Stimulated activated CD4-positive, alpha-beta T cell treated with anti-CD3 and anti-CD28 coated beads, Interleukin-4, amount 100 ng/mL, for 24 hours (primary cell): ENCODE results near the gene LDLRAD3.

Experiments
- DNase-seq: peaks from one replicate; pipeline ENCODE4 v3.0.0-alpha.2; 2020

Gene LDLRAD3

DNA sequence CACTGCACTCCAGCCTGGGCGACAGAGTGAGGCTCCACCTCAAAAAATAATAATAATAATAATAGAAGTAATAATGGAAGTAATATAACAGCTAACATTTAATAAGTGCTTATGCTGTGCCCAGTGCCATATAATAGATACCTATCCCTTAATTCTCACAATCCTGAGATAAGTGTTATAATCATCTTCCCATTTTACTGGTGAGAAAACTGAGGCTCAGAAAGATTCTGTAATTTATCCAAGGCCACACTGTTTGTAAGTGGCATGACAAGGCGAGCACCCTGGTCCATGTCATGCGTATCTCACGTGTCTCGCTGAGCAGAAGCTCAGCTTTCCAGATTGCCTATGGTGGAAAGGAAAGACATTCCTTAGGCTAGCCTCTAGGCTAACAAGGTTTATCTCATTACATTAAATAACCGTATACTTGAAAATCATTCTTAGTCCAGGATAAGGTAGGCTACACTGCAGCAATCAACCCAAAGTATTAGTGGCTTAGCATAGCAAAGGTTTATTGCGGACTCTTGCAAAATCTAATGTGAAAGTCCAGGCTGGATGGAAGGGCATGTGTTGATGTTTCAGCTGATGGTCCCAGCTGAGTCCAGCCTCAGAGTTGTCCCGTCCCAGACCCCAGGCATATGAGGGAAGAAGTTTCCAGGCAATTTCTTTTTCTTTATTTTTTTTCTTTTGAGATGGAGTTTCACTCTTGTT lies 15.0 kb upstream of the LDLRAD3 start:
- no peak for DNase-seq

DNA sequence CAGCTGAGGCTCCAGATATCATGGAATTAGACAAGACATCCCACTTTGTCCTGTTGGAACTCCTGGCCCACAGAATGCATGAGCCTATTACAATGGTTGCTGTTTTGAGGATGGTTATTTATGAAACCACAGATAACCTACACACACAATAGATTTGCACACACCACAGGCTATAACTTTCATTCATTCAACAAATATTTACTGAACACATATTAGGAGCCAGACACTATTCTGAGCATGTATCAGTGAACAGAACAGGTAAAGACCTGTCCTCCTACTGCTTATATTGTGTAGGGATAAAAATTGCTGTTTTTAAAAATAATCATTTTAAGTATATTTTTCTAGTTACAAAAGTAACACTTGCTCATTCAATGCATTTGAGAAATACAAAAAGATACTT lies 13.4 kb upstream of the LDLRAD3 start:
- no peak for DNase-seq

DNA sequence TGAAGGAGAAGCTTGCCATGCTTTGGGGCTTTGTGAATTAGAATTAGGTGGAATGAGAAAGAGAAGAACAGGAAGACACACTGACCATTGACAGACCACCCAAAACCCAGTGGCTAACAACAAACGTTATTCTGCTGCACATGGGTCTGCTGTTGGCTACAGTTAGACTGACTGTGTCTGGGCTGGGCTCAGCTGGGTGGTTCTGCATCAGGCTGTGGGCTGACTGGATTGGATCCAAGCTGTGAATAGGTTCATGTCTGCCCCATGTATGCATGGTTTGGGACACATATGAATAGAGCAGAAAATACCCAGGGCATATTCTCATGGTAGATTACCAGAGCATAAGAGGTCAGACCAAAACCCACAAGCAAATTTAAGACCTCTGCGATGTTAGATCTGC lies 11.7 kb upstream of the LDLRAD3 start:
- DNase-seq: no peak

DNA sequence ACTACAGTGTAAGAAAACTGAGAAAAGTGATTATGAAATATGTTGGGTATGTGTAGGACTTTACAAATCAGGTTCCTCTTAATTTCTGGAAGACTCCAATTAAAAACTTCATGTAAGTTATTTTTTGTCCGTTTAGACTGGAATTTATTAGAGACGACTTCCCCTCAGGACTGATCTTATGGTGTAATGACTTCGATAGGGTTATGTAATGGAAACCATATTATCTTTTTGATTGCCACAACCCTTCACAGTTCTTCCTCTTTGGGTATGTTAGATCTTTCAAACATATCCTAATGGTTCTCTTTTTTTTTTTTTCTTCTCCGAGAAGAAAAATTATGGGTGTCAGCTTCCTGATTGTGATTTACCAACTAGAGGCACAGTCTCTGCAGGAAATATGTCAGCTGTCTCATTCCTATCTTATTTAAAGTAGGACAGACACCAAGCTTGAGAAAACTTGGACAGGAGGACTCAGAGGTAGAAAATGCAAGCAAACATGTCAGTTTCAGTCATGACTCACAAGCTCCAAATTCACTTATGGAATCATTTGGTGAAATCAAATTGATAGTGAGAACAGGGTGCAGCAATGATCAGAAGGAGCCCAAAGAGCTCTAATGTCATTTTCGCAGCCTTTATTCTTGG lies 11.1 kb upstream of the LDLRAD3 start:
- no peak for DNase-seq

DNA sequence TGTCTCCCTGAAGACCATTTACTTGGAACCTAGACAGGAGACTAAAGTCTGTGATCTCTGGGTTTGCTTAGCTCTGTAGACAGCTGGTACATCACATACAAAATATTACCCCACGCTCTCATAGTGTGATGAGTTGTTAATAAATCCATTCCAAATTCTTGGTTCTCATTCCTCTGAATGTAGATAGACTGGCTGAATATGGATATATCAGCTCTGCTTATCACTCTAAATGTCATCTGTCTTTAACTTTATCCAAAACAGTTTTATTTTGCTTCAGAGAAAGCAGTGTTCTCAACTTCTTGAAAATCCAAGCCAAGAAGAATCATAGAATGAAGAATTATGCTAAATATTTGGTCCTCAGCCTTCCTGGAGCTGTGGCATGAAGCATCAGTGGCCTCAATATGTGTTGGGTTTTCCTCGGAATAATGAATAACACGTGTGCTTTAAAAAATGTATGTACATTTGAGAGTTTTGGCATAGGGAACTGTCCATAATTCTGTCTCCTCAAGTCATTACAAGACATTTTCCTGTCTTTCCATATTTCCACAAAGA lies 10.5 kb upstream of the LDLRAD3 start:
- no peak for DNase-seq

DNA sequence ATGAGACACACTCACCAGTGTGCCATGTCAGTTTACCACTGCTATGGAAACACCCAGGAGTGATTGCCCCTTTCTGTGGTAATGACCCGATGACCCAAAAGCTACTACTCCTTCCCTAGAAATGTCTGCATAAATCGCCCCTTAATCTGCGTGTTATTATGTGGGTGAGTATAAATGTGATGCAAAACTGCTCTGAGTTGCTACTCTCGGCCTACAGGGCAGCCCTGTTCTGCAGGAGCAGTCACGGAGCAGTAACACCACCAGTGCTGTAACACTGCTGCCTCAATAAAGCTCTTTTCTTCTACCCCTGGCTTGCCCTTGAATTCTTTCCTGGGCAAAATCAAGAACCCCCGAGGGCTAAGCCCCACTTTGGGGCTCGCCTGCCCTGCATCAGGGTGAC lies 9.6 kb upstream of the LDLRAD3 start:
- DNase-seq: no peak

DNA sequence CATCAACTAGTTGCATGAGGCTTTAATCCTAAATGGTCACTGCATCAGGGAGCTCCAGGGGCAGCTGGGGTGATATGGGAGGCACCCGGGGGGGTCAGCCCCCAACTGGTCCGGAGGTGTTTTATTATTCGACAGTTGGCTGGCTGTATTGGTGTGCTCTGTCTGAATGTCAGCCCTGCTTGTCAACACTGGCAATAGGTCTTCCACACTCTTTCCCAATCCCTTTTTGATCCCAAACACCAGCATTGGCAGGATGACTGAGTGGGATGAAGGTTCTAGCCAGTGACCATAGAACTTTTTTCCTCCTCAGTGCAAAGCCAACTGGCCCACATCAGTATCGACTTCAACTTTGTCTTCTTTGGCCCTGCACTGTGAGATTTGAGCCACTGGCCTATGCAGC lies 8.9 kb upstream of the LDLRAD3 start:
- DNase-seq: no peak

DNA sequence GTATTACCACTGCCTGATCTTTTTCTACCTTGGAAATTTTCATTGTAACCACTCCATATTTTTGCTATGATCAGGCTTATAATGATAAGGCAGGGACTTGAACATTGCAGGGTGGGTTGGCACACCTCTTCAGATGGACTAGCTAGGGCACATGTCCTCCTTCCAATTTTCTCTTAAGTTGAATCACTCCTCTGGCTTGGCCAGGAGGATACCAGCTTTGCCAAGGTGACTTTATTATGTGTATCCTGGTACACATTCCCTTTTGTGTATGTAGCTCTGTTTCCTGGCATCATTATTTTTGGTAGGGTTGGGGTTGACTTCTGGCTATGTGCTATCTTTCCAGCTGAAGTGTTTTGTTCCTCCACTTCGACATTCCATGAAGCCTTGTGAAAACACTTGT lies 8.5 kb upstream of the LDLRAD3 start:
- no peak for DNase-seq

DNA sequence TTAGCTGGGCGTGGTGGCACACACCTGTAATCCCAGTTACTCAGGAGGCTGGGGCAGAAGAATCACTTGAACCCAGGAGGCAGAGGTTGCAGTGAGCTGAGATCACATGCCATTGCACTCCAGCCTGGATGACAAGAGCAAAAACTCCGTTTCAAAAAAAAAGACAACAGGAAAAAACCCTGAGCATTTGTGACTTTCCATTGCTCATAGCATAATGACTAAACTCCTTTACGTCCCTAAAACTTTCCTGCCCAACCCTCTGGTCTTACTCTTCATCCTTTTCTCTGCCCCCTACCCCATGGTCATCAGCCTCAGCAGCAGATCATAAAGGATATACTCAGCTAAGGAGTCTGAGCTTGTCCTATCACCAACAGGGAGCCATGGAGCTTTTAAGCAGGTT lies 6.8 kb upstream of the LDLRAD3 start:
- no peak for DNase-seq

DNA sequence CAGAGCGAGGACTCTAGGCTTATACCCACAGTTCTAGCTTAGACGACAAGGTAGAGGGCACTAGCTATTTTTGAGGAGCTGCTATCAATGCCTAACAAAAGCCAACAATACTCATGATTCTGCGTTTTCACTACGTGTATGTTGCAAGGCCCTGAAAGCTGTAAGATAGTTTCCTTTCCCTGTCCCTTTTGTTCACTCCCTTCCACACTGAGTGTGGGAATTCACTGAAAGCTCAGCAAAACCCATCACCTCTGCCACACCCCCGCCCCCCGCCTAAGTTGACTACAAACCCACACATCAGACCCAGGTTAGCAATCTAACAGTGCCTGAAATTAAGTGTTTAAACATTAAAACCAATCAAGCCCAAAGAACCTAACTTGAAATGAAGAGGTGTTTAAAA lies 6.2 kb upstream of the LDLRAD3 start:
- DNase-seq: no peak

DNA sequence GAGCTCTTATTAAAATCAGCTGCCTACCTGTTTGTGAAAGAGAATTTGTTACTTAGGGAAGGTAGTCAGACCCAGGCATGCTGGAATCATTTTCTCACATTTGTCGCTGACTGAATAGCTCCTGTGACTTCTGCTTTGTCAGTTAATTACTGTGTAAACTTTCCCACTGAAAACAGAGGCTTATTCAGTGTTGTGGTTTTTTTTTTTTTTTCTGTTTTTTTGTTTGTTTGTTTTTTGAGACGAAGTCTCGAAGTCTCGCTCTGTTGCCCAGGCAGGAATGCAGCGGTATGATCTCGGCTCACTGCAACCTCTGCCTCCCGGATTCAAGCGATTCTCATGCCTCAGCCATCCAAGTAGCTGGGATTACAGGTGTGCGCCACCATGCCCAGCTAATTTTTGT lies 5.6 kb upstream of the LDLRAD3 start:
- DNase-seq: no peak

DNA sequence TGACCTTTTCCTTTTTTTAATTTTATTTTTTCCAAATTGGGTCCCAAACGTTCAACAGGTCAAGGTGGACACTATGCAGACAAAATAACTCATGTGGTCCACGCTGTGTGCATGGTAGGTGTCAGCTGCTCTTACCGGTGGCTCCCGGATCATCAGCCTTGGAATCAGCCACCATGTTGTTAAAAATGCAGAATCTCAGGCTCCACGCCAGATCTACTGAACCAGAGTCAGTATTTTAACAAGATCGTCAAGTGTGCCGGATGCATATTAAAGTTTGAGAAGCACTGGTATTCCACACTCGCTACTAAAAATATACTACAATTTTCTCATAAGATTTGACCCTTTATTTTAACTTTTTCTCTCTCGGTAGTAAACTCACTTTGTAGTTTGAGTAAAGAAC lies 553 bp upstream of the LDLRAD3 start:
- DNase-seq: no peak

DNA sequence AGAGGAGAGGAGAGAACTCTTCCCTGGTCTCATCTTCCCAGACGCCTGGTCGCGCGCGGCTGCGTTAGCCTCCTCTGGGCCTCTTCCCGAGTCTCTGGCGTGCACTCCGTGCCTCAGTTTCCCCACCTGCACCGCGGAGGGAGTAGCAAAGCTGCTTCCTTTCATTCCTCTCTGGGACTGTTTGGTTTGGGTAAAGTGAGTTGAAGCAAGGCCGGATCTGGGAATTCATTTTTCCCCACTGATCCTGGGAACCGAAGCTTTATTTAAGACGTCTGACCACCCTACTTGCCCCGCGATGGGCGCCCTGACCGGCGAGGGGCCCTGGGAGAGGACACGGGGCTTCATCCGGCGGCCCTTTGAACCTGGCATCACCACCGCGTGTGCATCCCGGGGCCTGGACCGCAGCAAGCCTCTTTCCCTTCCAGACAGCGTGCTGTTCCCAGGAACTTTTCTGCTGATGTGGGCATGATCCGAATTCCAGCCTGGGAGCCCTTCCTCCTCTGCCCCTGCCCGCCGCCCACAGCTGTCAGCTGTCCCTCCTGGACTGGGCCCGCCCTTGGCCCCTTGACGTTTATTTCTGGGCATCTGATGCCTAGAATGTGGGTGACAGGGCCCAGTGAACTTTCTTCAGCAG lies 758 bp downstream of the LDLRAD3 start:
- no peak for DNase-seq

DNA sequence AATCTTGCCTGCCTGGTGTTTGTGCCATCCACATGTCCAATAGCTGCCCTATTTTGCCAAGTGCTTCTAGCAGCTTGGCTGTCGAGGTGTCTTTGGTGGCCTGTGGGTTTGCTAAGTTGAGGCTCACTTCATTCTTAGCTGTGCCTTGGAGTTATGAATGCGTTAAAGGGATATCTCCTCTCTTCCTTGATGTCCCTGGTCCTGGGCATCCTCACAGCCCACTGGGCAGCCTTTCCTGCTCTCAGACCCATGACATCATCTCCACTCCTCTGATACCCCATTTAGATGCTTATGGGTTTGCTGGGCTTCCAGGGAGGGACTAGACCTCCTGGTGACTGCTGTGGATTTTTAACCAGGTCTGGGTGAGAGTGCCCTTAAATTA lies 1.3 kb downstream of the LDLRAD3 start:
- no peak for DNase-seq

DNA sequence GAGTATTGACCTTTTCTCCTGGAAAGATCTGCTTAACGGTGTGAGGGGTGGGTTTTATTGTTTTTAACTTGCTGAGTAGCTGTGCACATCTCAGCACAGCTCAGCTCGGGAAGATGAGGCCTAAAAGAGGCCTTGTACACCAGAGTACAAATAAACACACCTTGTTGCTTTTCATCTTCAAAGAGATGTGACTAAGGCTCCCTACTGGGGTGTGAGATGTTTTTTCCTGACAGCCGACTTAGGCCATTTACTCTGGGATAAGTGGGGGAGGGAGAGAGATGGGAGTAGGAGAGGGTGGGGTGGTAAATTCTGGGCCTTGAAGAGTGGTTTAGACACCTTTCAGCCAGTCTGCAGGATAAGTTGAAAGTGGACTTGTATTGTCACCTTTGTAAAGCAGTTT lies 2.9 kb downstream of the LDLRAD3 start:
- no peak for DNase-seq

DNA sequence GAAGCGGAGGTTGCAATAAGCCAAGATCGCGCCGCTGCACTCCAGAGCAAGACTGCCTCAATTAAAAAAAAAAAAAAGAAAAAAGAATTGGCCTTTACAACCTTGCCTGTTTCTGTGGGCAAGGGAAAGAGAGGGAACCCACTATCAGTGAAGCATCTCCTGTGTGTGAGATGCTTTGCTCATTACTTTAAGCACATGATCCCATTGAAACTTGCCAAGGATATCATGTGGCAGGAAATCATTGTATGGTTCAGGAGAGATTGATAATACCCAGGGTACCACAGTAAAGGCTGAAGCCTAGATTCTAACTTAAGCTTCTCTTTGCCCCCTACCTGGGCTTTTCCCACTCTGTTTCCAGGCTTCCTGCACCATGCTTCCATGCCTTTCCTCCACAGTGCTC lies 3.6 kb downstream of the LDLRAD3 start:
- no peak for DNase-seq

DNA sequence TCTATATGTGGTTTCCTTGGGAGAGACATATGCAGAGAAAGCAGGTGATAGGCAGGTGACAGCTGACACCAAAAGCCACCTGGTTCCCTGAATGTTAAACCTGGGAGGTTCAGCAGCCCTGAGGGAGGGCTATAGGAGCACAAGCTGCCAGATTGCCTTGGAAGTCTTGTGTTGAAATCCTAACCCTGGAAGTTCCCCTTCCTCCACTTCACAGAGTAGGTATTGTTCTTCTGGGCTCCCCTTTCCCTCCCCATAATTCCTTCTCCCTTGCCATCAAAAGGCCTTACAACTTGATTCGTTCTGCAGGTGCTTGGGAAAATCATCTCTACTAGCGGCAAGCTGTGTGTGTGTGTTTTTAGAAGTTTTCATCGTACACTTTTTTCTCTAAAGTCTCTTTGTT lies 5.4 kb downstream of the LDLRAD3 start:
- DNase-seq: no peak

DNA sequence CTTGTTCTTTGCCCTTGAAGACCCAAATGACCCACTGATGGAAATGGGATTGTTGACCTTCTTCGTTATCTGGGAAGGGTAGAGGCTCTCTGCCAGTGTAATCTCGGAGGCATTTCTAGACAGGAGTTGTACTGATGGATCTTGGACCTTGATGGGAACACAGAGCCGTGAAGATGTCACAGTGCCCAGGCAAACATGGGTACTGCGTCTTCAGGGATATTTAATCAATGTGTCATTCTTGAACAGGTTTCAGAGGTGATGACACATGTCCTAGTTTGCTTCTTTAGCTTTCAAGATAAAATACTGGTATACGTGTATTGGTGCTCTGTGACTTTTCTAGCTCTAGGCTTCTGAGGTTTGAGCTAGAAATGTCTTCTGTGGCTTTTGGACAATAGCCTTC lies 6.2 kb downstream of the LDLRAD3 start:
- DNase-seq: no peak

DNA sequence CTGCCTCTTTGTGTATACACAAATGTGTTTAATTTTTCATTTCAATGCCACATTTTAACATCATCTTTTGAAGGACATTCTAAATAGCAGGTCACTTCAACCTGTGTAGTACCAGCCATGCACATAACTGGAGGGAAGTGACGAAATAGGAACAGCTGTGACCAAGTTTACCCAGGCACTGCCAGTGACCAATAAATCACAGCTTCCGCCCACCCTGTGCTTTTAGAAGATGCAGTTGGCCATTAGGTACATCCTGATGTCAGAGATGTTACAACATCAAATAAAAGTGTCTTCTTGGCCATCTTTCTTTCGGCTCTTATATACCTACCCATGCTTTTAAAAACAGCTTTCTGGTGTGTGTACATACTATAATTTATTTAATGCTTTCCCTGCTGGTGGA lies 7.8 kb downstream of the LDLRAD3 start:
- no peak for DNase-seq

DNA sequence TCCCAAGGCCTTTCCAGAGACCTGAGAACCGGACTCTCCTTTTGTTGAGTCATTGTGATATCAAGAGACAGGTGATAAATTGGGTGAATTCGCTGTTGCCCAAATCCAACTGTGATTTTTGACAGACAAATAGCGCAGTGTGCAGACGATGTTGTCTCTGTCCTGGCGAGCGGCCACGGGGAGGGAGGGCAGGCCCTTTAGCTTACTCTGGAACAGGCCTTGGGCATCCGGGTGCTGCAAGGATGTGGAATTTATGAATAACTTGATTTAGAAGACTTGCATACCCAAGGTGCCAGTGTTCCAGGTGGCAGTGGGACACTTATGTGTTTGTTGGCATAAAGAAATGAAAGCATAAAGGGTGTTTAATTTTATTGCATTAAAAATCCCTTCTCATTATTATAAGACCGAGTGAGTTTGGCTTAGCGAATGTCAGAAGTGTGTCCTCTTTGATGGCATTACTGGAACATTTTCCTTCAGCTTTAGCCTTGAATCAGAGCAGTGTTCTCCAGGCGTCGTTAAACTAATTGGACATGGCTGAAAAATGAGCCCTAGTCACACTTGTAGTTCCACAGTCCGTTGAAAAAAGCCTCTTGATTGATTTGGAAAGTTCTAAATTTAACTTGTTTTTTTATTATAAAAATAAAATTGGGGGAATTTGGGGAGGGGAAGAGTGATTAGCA lies 9.4 kb downstream of the LDLRAD3 start:
- no peak for DNase-seq

DNA sequence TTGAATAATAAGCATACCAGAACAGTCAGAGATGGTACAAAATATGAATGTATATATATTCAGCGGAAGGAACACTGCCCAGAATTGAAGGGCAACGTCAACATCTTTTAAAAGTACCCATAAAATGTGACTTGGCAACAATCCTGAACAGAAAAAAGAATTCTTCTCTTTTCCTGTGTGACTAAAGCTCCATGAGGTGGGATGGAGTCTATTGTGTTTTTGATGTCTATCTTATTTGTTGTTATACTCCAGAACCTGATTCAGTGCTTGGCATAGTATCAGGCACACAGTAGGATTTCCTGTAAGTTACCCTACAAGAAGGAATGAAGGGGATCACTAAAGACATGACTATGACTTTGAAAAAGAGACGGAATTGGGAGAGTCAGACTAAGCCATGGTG lies 10.3 kb downstream of the LDLRAD3 start:
- DNase-seq: no peak

DNA sequence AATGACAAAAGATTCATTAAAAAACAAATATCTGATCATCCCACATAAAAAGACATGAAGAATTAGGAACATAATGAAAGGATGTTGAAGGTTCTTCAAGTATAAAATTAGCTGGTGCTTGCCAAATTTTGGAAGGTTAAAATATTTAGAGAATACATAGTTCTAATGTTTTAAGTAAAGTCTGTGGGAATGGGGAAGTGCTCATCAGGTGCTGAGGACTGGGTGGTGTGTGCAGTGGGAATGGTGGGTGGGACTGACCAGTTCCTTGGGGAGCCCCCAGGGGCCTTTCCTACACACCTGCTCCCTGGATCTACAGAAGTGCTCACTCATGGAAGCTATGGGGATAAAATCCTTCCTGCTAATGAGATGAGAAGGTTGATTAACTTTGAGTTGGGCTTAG lies 11.8 kb downstream of the LDLRAD3 start:
- DNase-seq: no peak

DNA sequence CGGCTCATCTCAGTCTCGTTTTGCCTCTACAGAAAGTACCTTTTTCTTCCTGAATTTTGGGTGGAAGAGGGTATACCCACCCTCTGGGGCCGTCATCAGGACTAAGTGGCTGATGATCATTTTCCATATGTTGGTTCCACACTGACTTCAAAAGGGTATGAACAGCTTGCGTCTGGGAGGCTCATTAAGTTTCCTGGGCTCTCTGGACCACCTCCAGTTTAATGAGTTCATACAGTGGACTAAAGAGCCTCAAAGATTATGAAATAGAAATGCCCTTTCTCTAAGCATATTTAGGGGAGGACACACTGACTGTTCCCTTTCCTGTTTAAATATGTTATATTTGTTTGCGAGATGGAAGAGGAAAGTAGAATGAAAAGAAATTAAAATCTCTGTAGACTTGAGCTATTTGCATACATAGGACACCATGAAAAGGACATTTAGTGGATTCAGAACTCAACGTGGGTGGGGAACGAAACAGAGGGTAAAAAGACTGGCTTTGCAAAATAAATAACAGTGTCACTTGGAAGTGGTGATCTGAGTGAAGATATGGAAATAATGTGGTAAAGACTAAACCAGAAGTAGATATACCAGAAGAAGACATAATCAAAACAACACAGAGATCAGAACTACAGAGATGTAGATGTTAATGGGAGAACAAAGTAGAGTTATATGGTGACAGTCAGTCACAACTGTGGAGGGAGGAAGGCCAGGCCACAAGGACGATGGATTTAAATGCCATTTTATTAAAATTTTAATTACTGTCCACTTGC lies 18.7 kb downstream of the LDLRAD3 start:
- DNase-seq: no peak
